ENCODE measurements around the gene CENPVL2. TPM values are rescaled to one million over a fixed set of nuclear protein-coding genes. Genes with fewer than 3 reads are reported as not detected.
A peak's percentile ranks its signal among the peaks of the same experiment; 100 is the strongest.
"Not testable (repeated sequence)": the region's sequence is repeated elsewhere in the genome, so short reads cannot be mapped to it uniquely, and the experiment has no call there.

Gene CENPVL2
- total RNA-seq, 6 donors from 2014 or later = not detected

GRCh38 chrX:51665981-51666380, 16.6 kb downstream of the CENPVL2 start:
- no peak for TF ChIP-seq POLR2A (IDR thresholded peaks at IDR 0.05)
- TF ChIP-seq EP300 (IDR thresholded peaks at IDR 0.05) = no peak
- no peaks in the 10 kb centered on the region for H3K36me3 ChIP-seq
- no peaks in the 10 kb centered on the region for H3K27me3 ChIP-seq
- H3K27ac ChIP-seq = no peak overlapping the region
- no peaks in the 10 kb centered on the region for H3K9me3 ChIP-seq
- DNase-seq (no peak), ATAC-seq (ENCODE audit: low FRiP score in 2 of 2) (no peak)
- H3K4me3 ChIP-seq = no peak overlapping the region
- WGBS, 2 donors = 35 to 41% methylated on average over 5 of the region's 5 CpGs
- H3K4me1 ChIP-seq = no peaks in the 10 kb centered on the region

- H3K4me3 ChIP-seq = no peak overlapping the region
- WGBS, 2 donors = 54 to 67% methylated on average over 1 to 2 of the region's 2 CpGs
- no peaks in the 10 kb centered on the region for H3K4me1 ChIP-seq
- TF ChIP-seq EP300 (IDR thresholded peaks at IDR 0.05) (no peak), POLR2AphosphoS5 (IDR thresholded peaks at IDR 0.05) (no peak), POLR2A (IDR thresholded peaks at IDR 0.05) (no peak), CTCF (IDR thresholded peaks at IDR 0.05) (no peak)
- H3K9me3 ChIP-seq = no peaks in the 10 kb centered on the region
- no peak for ATAC-seq (ENCODE audit: low FRiP score in 2 of 2)
- no peak overlapping the region for H3K27ac ChIP-seq
- no peaks in the 10 kb centered on the region for H3K27me3 ChIP-seq
- H3K36me3 ChIP-seq = no peaks in the 10 kb centered on the region
- no peak for DNase-seq
Observed at GRCh38 chrX:51643377-51643776, 39.3 kb downstream of the CENPVL2 start.

GRCh38 chrX:51641421-51642021, 41.1 kb downstream of the CENPVL2 start:
- no peak for DNase-seq
- 41 to 42% methylated on average over 17 to 19 of the region's 19 CpGs for WGBS, 2 donors
- no peak overlapping the region for H3K27ac ChIP-seq
- no peaks in the 10 kb centered on the region for H3K9me3 ChIP-seq
- ATAC-seq (ENCODE audit: low FRiP score in 2 of 2) = no peak
- no peaks in the 10 kb centered on the region for H3K36me3 ChIP-seq
- H3K27me3 ChIP-seq = no peaks in the 10 kb centered on the region
- H3K4me3 ChIP-seq = no peak overlapping the region
- TF ChIP-seq CTCF (IDR thresholded peaks at IDR 0.05) = peak in 1 of 6 experiments; percentile 27
- no peak for TF ChIP-seq POLR2AphosphoS5 (IDR thresholded peaks at IDR 0.05)
- no peaks in the 10 kb centered on the region for H3K4me1 ChIP-seq

GRCh38 chrX:51636511-51636910, 46.1 kb downstream of the CENPVL2 start:
- not testable (repeated sequence) for DNase-seq; H3K4me1 ChIP-seq; H3K27ac ChIP-seq; H3K9me3 ChIP-seq; H3K36me3 ChIP-seq; H3K27me3 ChIP-seq; ATAC-seq (ENCODE audit: low FRiP score in 2 of 2); H3K4me3 ChIP-seq
- WGBS, 2 donors = 84 to 89% methylated on average over 7 of the region's 7 CpGs

Other genes starting within 250 kb of the CENPVL2 start
- under 1 TPM in 4 of 6 donors, not detected in 2; 0.22 to 0.76 (median 0.40) TPM for gene NUDT11, start 186.2 kb downstream of the CENPVL2 start, total RNA-seq
- not detected for gene CENPVL3, start 63.9 kb downstream of the CENPVL2 start, total RNA-seq
- not detected for gene CENPVL1, start 27.7 kb upstream of the CENPVL2 start, total RNA-seq
- 1 to 10 TPM; 1.0 to 8.2 (median 5.3) TPM for gene GSPT2, start 60.6 kb upstream of the CENPVL2 start, total RNA-seq
- gene MAGED1, start 210.8 kb upstream of the CENPVL2 start, total RNA-seq = 10 to 100 TPM; 25.1 to 72.8 (median 65.7) TPM